SH-SY5Y (cell line): ENCODE results near the gene SSNA1.

Source experiments
- GATA2 ChIP-seq: IDR thresholded peaks from 2 replicates; pipeline ENCODE4 v1.6.1; 2011; ENCODE audit warnings: mild to moderate bottlenecking, low read depth, low read length
- GATA3 ChIP-seq: IDR thresholded peaks from 2 replicates; pipeline ENCODE4 v1.6.1; 2011; ENCODE audit warnings: low read depth, mild to moderate bottlenecking, low read length, moderate library complexity

- no peak for TF ChIP-seq GATA2
- no peak for TF ChIP-seq GATA3
Observed at GRCh38 chr9:137150617-137151457, 37.6 kb upstream of the SSNA1 start.
